C4-2B (cell line): Measurements from ENCODE around the gene RPRD1A.

Experiments used
- H3K27ac ChIP-seq: fragments of 450-650 bp; 2 replicates; pipeline ENCODE4 v1.5.1; 2017
- CTCF ChIP-seq: fragments of 450-650 bp; conservative IDR thresholded peaks from 2 replicates; pipeline ENCODE4 v1.5.1; 2017; ENCODE audit warnings: mild to moderate bottlenecking
- ZFX ChIP-seq: fragments of 450-650 bp; IDR thresholded peaks from 2 replicates; pipeline ENCODE4 v1.6.1; 2017

RPRD1A gene

GRCh38 chr18:35964319-35964718 is 103.0 kb downstream of the RPRD1A start:
- TF ChIP-seq CTCF (no peak), ZFX (no peak)
- H3K27ac ChIP-seq, result no peak overlapping the region

GRCh38 chr18:35962320-35962719 is 105.0 kb downstream of the RPRD1A start:
- TF ChIP-seq CTCF, result no peak
- TF ChIP-seq ZFX, result no peak
- H3K27ac ChIP-seq, result no peak overlapping the region

- TF ChIP-seq CTCF (no peak), ZFX (no peak)
- H3K27ac ChIP-seq, result no peak overlapping the region
Observed at GRCh38 chr18:35956226-35956625, 111.1 kb downstream of the RPRD1A start.

- no peak overlapping the region for H3K27ac ChIP-seq
- TF ChIP-seq CTCF (no peak), ZFX (no peak)
Observed at GRCh38 chr18:35953688-35954087, 113.7 kb downstream of the RPRD1A start.

DNA sequence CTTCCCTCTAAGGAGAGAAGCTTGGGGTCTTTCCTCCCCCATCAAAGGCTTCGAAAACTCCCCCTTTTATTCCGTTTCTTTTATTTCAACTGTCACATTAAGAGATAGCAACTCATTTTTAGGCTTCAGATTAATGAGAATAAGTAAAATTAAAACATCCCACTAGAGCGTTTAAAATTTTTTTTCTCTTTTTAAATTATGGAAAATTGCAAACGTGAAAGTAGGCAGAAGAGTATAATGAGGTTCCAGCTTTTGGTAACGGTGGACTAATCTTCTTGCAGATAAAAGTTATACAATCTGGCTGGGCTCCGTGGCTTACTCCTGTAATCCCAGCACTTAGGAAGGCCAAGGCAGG is 116.8 kb downstream of the RPRD1A start:
- H3K27ac ChIP-seq, result no peak overlapping the region
- TF ChIP-seq CTCF (peak; percentile 60), ZFX (no peak)

- no peak overlapping the region for H3K27ac ChIP-seq
- TF ChIP-seq ZFX, result no peak
- TF ChIP-seq CTCF, result peak; percentile 85
Observed at GRCh38 chr18:35949903-35950627, 117.3 kb downstream of the RPRD1A start.

- no peak overlapping the region for H3K27ac ChIP-seq
- TF ChIP-seq ZFX (no peak), CTCF (no peak)
Observed at GRCh38 chr18:35949090-35949489, 118.3 kb downstream of the RPRD1A start.
